GM12801 (cell line): ENCODE measurements around the gene MOB3B.

Source experiments
- TF ChIP-seq, protein P1 (sequence below): IDR thresholded peaks from one replicate; pipeline ENCODE4 v1.5.1; 2011; ENCODE audit warnings: control low read depth; ENCODE audit not compliant: insufficient read length; ENCODE audit errors: extremely low read depth

The MOB3B gene

DNA sequence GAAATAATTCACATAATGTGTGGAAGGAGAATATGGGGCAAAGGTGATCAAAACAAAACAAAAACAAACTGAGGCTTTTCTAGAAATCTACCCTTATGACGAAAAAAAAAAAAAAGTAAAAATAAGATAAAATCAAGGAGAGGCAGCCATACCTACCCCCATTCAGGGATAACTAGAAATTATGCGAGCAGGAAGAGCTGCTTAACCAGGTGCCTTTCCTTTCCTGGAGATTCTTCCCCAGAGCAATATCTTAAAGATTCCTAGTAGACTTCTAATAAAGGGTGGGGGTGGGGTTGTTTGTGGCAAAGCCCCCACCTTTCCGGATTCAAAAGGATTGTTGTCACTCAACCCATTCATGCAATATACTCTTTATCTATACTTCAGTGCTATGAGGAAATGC lies 117.5 kb downstream of the MOB3B start:
- TF ChIP-seq, protein P1, sequence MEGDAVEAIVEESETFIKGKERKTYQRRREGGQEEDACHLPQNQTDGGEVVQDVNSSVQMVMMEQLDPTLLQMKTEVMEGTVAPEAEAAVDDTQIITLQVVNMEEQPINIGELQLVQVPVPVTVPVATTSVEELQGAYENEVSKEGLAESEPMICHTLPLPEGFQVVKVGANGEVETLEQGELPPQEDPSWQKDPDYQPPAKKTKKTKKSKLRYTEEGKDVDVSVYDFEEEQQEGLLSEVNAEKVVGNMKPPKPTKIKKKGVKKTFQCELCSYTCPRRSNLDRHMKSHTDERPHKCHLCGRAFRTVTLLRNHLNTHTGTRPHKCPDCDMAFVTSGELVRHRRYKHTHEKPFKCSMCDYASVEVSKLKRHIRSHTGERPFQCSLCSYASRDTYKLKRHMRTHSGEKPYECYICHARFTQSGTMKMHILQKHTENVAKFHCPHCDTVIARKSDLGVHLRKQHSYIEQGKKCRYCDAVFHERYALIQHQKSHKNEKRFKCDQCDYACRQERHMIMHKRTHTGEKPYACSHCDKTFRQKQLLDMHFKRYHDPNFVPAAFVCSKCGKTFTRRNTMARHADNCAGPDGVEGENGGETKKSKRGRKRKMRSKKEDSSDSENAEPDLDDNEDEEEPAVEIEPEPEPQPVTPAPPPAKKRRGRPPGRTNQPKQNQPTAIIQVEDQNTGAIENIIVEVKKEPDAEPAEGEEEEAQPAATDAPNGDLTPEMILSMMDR, result no peak

DNA sequence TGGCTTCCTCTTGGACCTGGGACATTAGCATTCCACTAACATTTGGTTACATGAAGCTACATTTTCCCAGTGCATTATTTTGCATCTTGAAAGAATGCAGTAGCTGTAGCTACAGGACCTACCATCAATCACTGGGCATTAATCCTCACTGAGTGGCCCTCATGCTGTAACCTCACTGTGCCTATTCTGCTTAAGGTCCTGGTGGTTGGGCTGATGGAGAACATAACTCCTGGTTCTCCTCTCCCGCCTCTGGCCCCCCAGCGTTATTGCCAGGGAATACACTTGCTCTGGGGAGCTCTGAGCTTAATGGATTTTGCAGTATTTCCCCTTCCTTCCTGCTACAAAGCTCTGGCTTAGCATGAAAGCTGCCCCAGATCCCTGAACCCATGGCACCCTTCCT lies 121.1 kb downstream of the MOB3B start:
- TF ChIP-seq, protein P1, result no peak

DNA sequence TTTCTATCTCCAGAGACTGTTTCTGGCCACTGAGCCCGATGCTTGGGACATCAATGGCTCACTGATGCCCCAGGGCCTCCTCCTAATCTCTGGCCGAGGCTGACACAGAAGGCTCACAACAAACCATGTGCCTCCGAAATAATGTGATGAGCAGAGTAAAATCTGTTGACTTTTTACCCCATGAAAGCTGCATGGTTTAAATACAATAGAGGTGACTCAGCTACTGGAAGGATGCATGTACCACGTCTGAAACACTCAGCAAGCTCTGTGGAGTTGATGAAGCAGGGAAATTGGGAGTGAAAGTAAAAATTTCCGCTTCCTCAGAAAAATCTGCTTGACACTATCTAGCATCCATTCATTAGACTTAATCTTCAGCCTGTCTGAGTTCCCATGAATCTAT lies 121.6 kb downstream of the MOB3B start:
- TF ChIP-seq, protein P1, result no peak

DNA sequence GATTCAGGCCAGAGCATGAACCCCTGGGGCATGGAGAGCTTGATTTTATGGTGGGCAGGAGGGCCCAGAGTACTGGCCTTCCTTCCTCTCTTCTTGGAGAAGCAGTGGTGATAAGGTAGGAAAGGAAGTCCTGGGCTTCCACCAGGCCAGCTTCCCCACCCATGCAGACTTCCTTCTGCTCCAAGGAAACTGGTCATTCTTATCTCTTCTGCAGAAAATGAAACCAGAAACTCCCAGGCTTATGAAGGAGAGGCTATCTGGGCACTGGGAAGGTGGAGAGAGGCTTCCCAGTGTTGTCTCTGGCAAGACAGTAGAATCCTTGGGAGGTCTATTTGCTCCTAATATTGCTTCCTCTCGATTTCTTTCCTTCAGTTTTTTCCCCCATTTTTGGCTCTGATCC lies 122.1 kb downstream of the MOB3B start:
- TF ChIP-seq, protein P1, result no peak

DNA sequence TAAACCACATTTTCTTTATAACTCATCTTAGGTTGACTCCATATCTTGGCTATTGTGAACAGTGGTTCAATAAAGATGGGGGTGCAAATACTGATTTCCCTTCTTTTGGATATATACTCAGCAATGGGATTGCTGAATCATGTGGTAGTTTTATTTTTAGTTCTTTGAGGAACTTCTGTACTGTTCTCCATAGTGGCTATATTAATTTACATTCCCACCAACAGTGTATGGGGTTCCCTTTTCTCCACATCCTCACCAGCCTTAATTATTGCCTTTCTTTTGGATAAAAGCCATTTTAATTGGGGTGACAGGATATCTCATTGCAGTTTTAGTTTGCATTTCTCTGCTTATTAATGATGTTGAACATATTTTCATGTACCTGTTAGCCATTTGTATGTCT lies 125.0 kb downstream of the MOB3B start:
- TF ChIP-seq, protein P1, result no peak

DNA sequence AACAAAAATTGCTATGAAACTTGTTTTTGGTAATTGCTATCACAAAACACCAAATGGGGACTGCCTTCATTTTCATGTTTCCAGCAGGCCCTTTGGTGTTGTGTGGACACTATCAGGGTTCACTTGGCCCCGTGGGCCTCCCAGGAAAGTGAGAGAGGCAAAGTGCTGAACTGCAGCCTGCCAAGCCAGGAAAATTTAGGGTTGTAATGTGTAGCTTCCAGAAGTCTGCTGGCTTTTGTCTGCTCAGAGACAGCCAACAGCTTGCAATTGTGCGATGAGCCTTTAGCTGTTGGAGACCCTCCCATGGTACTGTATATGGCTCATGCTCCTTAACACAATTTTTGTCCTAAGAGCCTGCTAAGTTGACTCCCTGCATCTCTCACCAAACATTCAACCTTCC lies 127.0 kb downstream of the MOB3B start:
- TF ChIP-seq, protein P1, result no peak

DNA sequence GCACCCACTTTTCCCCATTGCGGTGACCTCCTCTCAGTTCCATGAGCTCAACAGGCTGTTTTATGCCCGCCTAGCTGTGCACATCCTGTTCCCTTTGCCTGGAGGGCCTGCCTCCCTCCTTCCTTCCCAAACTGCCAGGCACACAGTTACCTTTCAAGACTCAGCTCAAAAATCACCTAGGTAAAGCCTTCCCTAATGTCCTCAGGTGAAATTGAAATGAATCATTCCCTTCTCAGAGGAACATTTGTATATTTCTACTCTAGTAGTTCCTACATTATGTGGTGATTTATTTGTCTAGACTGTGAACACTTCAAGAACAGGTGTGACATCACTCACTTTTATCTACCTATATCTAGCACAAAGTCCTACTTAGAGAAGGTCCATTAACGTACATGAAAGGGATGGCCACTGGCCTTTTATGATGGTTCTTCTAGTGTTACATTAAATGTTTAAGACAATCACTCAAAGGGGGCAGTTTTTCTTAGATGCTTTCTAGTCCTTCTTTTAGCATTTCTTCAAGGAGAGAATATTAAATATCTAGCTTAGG lies 129.2 kb downstream of the MOB3B start:
- TF ChIP-seq, protein P1, result no peak
